22Rv1 (cell line): ENCODE measurements around the gene KIF6.

Experiments used
- CTCF ChIP-seq: fragments of 450-650 bp; IDR thresholded peaks from 2 replicates; pipeline ENCODE4 v1.5.1; 2017; ENCODE audit warnings: mild to moderate bottlenecking
- ZFX ChIP-seq: fragments of 450-650 bp; IDR thresholded peaks from 2 replicates; pipeline ENCODE4 v1.6.1; 2017; ENCODE audit warnings: antibody characterized with exemption, borderline replicate concordance

DNA sequence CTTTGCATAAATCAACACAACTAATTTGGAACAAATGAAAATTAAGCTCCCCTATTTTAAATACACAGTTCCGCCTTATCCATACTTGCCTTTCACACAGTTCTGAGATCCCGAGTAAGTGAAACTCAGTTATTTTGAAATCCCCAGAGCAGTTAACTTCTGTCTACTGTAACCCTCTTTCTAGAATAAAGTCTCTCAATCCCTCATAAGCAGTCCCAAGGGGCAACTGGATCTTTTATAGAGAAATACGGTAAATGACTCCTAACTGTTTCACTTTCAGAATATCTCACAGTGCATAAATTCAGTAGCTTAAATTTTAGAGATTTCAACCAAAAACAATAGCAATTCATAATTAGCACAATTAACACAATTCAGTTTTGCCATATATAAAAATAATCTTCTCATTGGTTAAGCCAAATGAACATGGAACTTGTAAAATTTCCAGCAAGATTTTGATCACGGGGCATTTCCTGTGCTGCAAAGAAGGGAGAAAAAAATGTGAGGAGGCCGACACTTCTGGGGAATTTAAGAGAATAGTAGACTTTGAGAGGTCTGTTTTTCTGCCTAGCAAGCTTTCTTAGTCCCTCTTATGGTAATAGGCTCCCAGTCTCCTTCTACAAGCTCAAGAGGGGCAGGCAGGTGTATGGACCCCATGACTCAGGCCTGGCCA, 78.3 kb downstream of the KIF6 start:
- TF ChIP-seq CTCF (no peak), ZFX (no peak)
